ENCODE data around the gene CWC25. TPM values are rescaled to one million over a fixed set of nuclear protein-coding genes. Genes with fewer than 3 reads are reported as not detected.

Gene CWC25
- total and polyA plus RNA-seq, 9 of the 15 experiments (the other 6 are each of a cell fraction or from before 2014, with no cell fraction given), result 16.5 to 27.4 (median 23.0) TPM

- no peak for TF ChIP-seq ELK3 (CRISPR knock-in tag; IDR thresholded peaks at IDR 0.05)
- TF ChIP-seq ZNF639 (CRISPR knock-in tag; conservative IDR thresholded peaks at IDR 0.05 in 1 of 2, IDR thresholded peaks at IDR 0.05 in 1 of 2), result no peak
- TF ChIP-seq AFF4 (CRISPR knock-in tag; IDR thresholded peaks at IDR 0.05), result no peak
- no peak for TF ChIP-seq THAP7 (CRISPR knock-in tag; IDR thresholded peaks at IDR 0.05)
- no peak for TF ChIP-seq ZNF232 (CRISPR knock-in tag; IDR thresholded peaks at IDR 0.05)
- 0 out of 2 replicates have a peak, but pooled peaks have one; percentile 51 for TF ChIP-seq ZBTB2 (IDR thresholded peaks at IDR 0.05)
- TF ChIP-seq USF1 (CRISPR knock-in tag; IDR thresholded peaks at IDR 0.05), result no peak
- peak; percentile 87 for TF ChIP-seq RBFOX2 (IDR thresholded peaks at IDR 0.05; ENCODE audit: low read depth, low read length)
- no peak for TF ChIP-seq BCL6 (CRISPR knock-in tag; IDR thresholded peaks at IDR 0.05)
- TF ChIP-seq TRIM28 (IDR thresholded peaks at IDR 0.05), result no peak
- no peak for TF ChIP-seq XRCC3 (IDR thresholded peaks at IDR 0.05)
- no peak for TF ChIP-seq ZNF165 (CRISPR knock-in tag; IDR thresholded peaks at IDR 0.05; ENCODE audit: borderline replicate concordance)
- no peak for TF ChIP-seq NR2C1 (IDR thresholded peaks at IDR 0.05)
- TF ChIP-seq NR2C1 (tag; IDR thresholded peaks at IDR 0.05), result no peak
- no peak for TF ChIP-seq ZNF280A (IDR thresholded peaks at IDR 0.05; ENCODE audit: low read depth, partially characterized antibody)
Observed at GRCh38 chr17:38870259-38871165, 45.4 kb upstream of the CWC25 start (continued).

All from K562 (cell line).